Naive thymus-derived CD8-positive, alpha-beta T cell (primary cell): ENCODE results near the gene PDE10A. TPM values are rescaled to one million over a fixed set of nuclear protein-coding genes. Genes with fewer than 3 reads are reported as not detected.
"Not testable (repeated sequence)": the region's sequence is repeated elsewhere in the genome, so short reads cannot be mapped to it uniquely, and the experiment has no call there.

Experiments used
- ATAC-seq, 2 donors: fragments of 150-1000 bp; cut with Tn5 transposase in 1 of 2; sonication (Bioruptor Pico), chemical (Tn5 transposase) in 1 of 2; 1 replicate in 1 of 2; 2 replicates in 1 of 2; pipeline ENCODE4 v1.10.0; 2021; ENCODE audit warnings: mild to moderate bottlenecking in 2 of 2, moderate library complexity in 2 of 2
- POLR2A ChIA-PET: fragments of 350-600 bp; sonication (Branson Sonifier 250); formaldehyde crosslinking; loops from one replicate; lab custom pipeline; 2021; ENCODE audit warnings: antibody characterized with exemption; lab: Charles Lee
- DNase-seq, 10 donors: peaks; one replicate each; pipeline versions ENCODE4 v3.0.0 to v3.0.0-alpha.2; 2020 to 2022
- H3K27ac Mint-ChIP-seq, 10 donors: one replicate each; pipeline ENCODE4 v1.8.0; 2020 to 2022; ENCODE audit warnings: mild to moderate bottlenecking in 10 of 10, mixed read lengths in 10 of 10, moderate library complexity in 4 of 10, inconsistent platforms in 1 of 10
- H3K27me3 Mint-ChIP-seq, 5 donors: one replicate each; pipeline ENCODE4 v1.8.0; 2021 to 2022; ENCODE audit warnings: mixed read lengths in 5 of 5
- H3K36me3 Mint-ChIP-seq, 3 donors: one replicate each; pipeline ENCODE4 v1.8.0; 2020 to 2022; ENCODE audit warnings: mixed read lengths in 3 of 3, mild to moderate bottlenecking in 2 of 3, inconsistent platforms in 1 of 3
- H3K4me1 Mint-ChIP-seq, 4 donors: one replicate each; pipeline ENCODE4 v1.8.0; 2021 to 2022; ENCODE audit warnings: mixed read lengths in 4 of 4
- H3K4me3 Mint-ChIP-seq, 10 donors: one replicate each; pipeline ENCODE4 v1.8.0; 2020 to 2022; ENCODE audit warnings: mild to moderate bottlenecking in 10 of 10, mixed read lengths in 10 of 10, moderate library complexity in 6 of 10, inconsistent platforms in 1 of 10
- H3K9me3 Mint-ChIP-seq, 9 donors: one replicate each; pipeline ENCODE4 v1.8.0; 2020 to 2022; ENCODE audit warnings: mixed read lengths in 9 of 9, mild to moderate bottlenecking in 3 of 9, inconsistent platforms in 1 of 9, moderate library complexity in 1 of 9
- polyA plus RNA-seq, 3 donors: library from polyadenylated mRNA; unstranded; fragments of 300-500 nt; fragmentation: Illumina TruSeq; gene quantifications; one replicate each; pipeline ENCODE4 v1.2.3, GENCODE V29; 2021
- total RNA-seq, 8 experiments: library from RNA in 2 of 8; stranded (reverse) in 2 of 8; gene quantifications; one replicate each; pipeline ENCODE4 v1.2.3 and lab custom pipeline; 2021 to 2026

Gene PDE10A
- total and polyA plus RNA-seq, 5 experiments from 2014 or later: not detected

GRCh38 chr6:165605901-165606739 lies 56.9 kb downstream of the PDE10A start:
- Mint-ChIP-seq H3K27ac (no peak overlapping the region), H3K36me3 (no peaks in the 10 kb centered on the region), H3K4me3 (no peak overlapping the region), H3K4me1 (no peaks in the 10 kb centered on the region), H3K9me3 (peaks cover 0 to 5% (median 0%) of the 10 kb centered on the region in 9 donors), H3K27me3 (no peaks in the 10 kb centered on the region)
- ATAC-seq (no peak), DNase-seq (no peak)
- POLR2A ChIA-PET: no interaction called here

DNA sequence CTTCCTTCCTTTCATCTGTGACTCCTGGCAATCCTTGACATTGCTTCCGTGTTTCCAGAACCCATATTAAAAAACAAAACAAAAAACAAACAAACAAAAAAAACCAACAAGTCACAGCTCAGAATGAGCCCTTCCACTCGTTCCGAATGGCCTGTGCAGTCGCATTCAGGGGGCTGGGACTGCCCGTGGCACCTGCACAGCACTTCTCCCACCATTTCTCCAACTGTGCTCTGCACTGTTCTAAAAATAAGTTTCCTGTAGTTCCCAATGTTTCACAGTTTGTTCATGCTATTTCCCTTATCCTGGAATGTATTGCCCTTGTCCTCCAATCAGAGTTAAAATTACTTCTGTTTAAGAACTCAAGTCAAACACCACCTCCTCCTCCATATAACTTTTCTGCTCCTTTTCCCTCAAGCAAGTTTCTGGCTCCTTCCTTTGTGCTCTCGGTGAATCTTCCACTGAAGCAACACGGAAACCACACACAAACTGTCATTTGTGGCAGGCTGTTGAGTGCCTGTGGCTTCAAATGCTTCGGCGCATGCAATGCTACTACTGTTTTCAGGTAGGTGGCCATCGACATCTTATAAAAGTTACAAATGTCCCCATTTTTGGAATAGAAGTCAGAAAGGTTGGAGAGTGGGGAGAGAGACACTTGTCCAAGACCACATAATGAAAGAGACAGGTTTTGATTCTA lies 57.7 kb downstream of the PDE10A start:
- POLR2A ChIA-PET: no interaction called here
- no peaks in the 10 kb centered on the region for H3K36me3 Mint-ChIP-seq
- H3K27me3 Mint-ChIP-seq: peaks cover 0 to 2% (median 0%) of the 10 kb centered on the region in 5 donors
- H3K9me3 Mint-ChIP-seq: peaks cover 0 to 8% (median 0%) of the 10 kb centered on the region in 9 donors
- H3K4me3 Mint-ChIP-seq: no peak overlapping the region
- no peak overlapping the region for H3K27ac Mint-ChIP-seq
- H3K4me1 Mint-ChIP-seq: no peaks in the 10 kb centered on the region
- no peak for DNase-seq
- ATAC-seq: no peak

DNA sequence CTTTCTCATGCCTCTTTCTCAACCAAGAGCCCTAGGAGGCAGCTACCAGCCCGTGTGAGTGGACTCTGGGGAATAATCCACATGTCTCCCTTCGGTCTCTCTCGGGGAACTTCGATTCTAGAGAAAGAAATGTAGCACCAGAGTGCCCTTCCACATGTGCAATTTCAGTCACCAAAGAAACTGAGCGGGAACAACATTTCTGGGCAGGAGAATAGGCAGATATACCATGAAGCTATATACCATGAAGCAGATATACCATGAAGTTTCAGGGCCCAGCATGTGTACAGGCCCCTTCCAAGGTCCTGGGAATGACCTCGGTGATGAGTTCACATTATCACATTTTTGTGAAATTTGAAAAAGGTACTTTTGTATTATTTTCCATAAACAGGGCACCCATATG lies 60.8 kb downstream of the PDE10A start:
- Mint-ChIP-seq H3K27me3 (peaks cover 0 to 2% (median 0%) of the 10 kb centered on the region in 5 donors), H3K4me1 (no peaks in the 10 kb centered on the region), H3K27ac (no peak overlapping the region), H3K4me3 (no peak overlapping the region), H3K9me3 (peaks cover 0 to 12% (median 0%) of the 10 kb centered on the region in 9 donors), H3K36me3 (no peaks in the 10 kb centered on the region)
- POLR2A ChIA-PET: no interaction called here
- DNase-seq (no peak), ATAC-seq (no peak)

GRCh38 chr6:165600606-165601005 lies 62.4 kb downstream of the PDE10A start:
- Mint-ChIP-seq H3K36me3 (no peaks in the 10 kb centered on the region), H3K4me1 (no peaks in the 10 kb centered on the region), H3K27ac (no peak overlapping the region), H3K9me3 (peaks cover 0 to 21% (median 4%) of the 10 kb centered on the region in 9 donors), H3K4me3 (no peak overlapping the region), H3K27me3 (peaks cover 0 to 2% (median 0%) of the 10 kb centered on the region in 5 donors)
- POLR2A ChIA-PET: no interaction called here
- ATAC-seq (no peak), DNase-seq (no peak)

DNA sequence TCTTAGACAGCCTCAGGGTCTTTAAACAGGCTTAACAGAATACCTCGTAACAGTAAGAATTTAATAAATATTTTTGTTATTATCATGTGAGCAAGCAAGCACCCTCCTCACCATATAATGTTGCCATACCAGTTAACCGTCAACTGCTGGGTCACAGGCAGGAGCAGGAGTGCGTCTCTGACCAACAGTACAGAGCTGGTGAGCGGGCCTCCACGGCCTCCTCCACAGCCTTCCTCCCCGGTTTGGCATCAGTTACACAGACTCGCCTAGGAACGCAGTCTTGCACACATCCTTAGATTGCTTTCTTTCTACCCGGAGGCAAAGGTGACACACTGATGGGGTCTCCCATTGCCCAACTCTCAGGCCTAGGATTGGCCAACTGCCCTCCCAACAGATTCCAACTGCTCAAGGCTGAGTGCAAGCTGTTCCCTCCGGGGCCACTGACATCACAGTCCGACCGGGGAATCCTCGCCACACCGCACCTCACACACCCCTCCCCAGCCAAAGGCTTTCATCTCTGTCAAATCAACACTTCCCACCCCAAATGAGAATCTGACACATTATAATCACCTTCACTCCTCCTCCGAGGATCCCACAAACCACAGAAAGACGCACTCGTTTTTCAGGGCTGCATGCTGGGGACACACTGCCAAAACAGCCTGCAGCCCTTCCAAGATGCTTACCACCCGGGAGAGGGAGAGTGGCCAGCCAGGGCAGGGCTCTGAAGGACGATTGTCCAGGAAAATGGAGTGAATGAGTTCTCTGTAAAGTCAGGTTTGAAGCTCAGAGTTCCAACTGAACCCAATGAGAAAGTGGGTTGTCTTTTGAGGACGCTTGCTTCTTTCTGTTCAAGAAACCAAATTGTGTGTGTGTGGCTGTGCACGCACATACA lies 63.2 kb downstream of the PDE10A start:
- Mint-ChIP-seq H3K36me3 (no peaks in the 10 kb centered on the region), H3K4me1 (no peaks in the 10 kb centered on the region), H3K27me3 (peaks cover 0 to 2% (median 0%) of the 10 kb centered on the region in 5 donors), H3K9me3 (peaks cover 0 to 21% (median 4%) of the 10 kb centered on the region in 9 donors), H3K4me3 (no peak overlapping the region), H3K27ac (no peak overlapping the region)
- ATAC-seq (no peak), DNase-seq (no peak)
- POLR2A ChIA-PET: no interaction called here

DNA sequence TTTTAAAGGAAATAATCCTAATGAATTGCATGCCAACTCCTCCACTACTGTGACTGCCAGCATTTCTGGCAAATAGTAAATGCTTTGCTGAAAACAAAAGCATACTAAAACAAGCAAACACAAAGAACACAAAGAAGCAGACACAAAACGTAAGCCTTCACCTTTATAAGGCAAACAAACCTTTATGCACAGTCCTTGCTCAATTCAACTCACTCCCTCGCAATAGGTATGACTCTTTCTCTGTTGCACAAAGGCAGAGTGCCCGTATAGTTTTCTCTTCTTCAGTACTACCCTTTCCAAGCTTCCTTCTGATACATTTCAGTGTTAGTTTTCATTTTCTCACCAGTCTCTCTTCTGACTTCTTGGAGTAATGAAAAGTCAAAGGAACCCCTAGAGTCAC lies 63.9 kb downstream of the PDE10A start:
- no peak for ATAC-seq

DNA sequence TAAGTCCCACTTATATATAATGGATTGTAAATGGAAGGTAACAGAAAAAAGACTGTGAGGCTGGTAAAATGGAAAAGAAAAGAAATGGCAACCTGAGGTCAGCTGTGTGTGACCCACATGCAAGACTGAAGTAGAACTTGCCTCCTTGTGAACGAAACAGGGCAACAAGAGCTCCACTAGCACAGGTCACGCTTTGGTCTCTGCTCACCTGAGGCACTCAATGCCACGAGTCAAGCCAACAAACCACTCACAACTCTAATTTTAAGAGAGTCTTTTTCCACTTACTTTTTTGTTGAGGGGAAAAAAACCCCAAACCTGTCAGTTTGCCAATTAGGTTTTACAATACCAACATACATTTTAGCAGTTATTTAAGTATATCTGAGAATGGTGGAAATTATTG lies 65.2 kb downstream of the PDE10A start:
- peaks cover 0 to 2% (median 0%) of the 10 kb centered on the region in 5 donors for H3K27me3 Mint-ChIP-seq
- no peaks in the 10 kb centered on the region for H3K4me1 Mint-ChIP-seq
- H3K9me3 Mint-ChIP-seq: peaks cover 2 to 21% (median 4%) of the 10 kb centered on the region in 9 donors
- H3K36me3 Mint-ChIP-seq: no peaks in the 10 kb centered on the region
- H3K4me3 Mint-ChIP-seq: no peak overlapping the region
- ATAC-seq (no peak), DNase-seq (no peak)
- POLR2A ChIA-PET: no interaction called here
- H3K27ac Mint-ChIP-seq: no peak overlapping the region

More for the DNA sequence above, 63.9 kb downstream of the PDE10A start:
- Mint-ChIP-seq H3K27me3 (peaks cover 0 to 2% (median 0%) of the 10 kb centered on the region in 5 donors), H3K4me1 (no peaks in the 10 kb centered on the region), H3K36me3 (no peaks in the 10 kb centered on the region), H3K27ac (no peak overlapping the region), H3K4me3 (no peak overlapping the region), H3K9me3 (peaks cover 2 to 21% (median 4%) of the 10 kb centered on the region in 9 donors)
- no peak for DNase-seq
- POLR2A ChIA-PET: no interaction called here

GRCh38 chr6:165594584-165595333 lies 68.3 kb downstream of the PDE10A start:
- H3K4me1 Mint-ChIP-seq: no peaks in the 10 kb centered on the region
- no peaks in the 10 kb centered on the region for H3K27me3 Mint-ChIP-seq
- no peak for DNase-seq
- POLR2A ChIA-PET: no interaction called here
- H3K9me3 Mint-ChIP-seq: peaks cover 2 to 17% (median 4%) of the 10 kb centered on the region in 9 donors
- no peak overlapping the region for H3K27ac Mint-ChIP-seq
- H3K4me3 Mint-ChIP-seq: no peak overlapping the region
- no peak for ATAC-seq
- peaks cover 0 to 2% (median 0%) of the 10 kb centered on the region in 3 donors for H3K36me3 Mint-ChIP-seq

GRCh38 chr6:165592947-165593346 lies 70.1 kb downstream of the PDE10A start:
- POLR2A ChIA-PET, H3K27ac Mint-ChIP-seq, DNase-seq, H3K27me3 Mint-ChIP-seq, H3K4me1 Mint-ChIP-seq, H3K4me3 Mint-ChIP-seq, ATAC-seq, H3K36me3 Mint-ChIP-seq: not testable (repeated sequence)
- peaks cover 2 to 11% (median 4%) of the 10 kb centered on the region in 9 donors for H3K9me3 Mint-ChIP-seq

DNA sequence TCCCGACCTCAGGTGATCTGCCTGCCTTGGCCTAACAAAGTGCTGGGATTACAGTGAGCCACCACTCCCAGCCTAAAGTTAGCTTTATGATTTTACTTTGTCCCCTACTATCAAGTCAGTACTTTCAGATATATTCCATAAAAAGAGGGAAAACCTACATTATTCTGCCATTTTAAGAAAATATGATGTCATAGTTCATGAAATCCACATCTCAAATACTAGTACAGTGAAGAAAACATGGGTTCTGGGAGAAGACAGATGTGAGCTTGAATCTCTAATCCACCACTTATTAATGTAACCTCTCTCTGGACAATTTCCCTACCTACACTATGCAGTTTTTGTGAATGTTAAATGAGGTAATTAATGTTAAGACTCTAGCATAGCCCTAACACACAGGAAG lies 74.5 kb downstream of the PDE10A start:
- POLR2A ChIA-PET: no interaction called here
- no peak for ATAC-seq
- H3K27ac Mint-ChIP-seq: no peak overlapping the region

DNA sequence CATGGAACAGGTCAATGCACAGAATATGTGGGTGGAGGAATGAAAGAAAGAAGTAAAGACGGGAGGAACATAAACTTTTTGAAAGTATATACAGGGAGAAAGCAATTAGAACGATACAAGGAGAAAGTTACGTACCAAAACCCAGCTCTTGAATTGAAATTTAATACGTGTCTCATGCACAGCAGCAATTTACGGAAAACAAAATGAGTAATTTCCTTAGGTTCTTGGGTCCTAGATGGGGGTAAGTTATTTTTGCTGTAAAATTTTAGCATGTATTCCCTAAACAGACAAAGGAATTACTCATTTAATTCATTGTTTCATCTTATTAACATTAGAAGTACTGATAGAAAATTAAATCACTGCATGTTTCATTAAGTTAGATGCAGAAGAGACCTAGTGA lies 75.8 kb downstream of the PDE10A start:
- no peak for DNase-seq
- H3K36me3 Mint-ChIP-seq: peaks cover 0 to 2% (median 0%) of the 10 kb centered on the region in 3 donors
- H3K9me3 Mint-ChIP-seq: peaks cover 0 to 9% (median 4%) of the 10 kb centered on the region in 9 donors
- POLR2A ChIA-PET: no interaction called here
- no peak for ATAC-seq
- H3K4me1 Mint-ChIP-seq: no peaks in the 10 kb centered on the region
- H3K4me3 Mint-ChIP-seq: no peak overlapping the region
- H3K27ac Mint-ChIP-seq: no peak overlapping the region
- H3K27me3 Mint-ChIP-seq: peaks cover 0 to 3% (median 0%) of the 10 kb centered on the region in 5 donors

More for the DNA sequence above, 74.5 kb downstream of the PDE10A start:
- no peak overlapping the region for H3K4me3 Mint-ChIP-seq
- no peaks in the 10 kb centered on the region for H3K4me1 Mint-ChIP-seq
- no peak for DNase-seq
- peaks cover 0 to 9% (median 4%) of the 10 kb centered on the region in 9 donors for H3K9me3 Mint-ChIP-seq
- peaks cover 0 to 3% (median 0%) of the 10 kb centered on the region in 5 donors for H3K27me3 Mint-ChIP-seq
- H3K36me3 Mint-ChIP-seq: peaks cover 0 to 2% (median 0%) of the 10 kb centered on the region in 3 donors

- Mint-ChIP-seq H3K27me3 (peaks cover 0 to 3% (median 0%) of the 10 kb centered on the region in 5 donors), H3K4me1 (no peaks in the 10 kb centered on the region), H3K9me3 (peaks cover 0 to 9% (median 4%) of the 10 kb centered on the region in 9 donors), H3K27ac (no peak overlapping the region), H3K36me3 (peaks cover 0 to 2% (median 0%) of the 10 kb centered on the region in 3 donors), H3K4me3 (no peak overlapping the region)
- no peak for DNase-seq
- ATAC-seq: no peak
- POLR2A ChIA-PET: no interaction called here
Measured at GRCh38 chr6:165586706-165587105, 76.3 kb downstream of the PDE10A start.
